ENCODE data around the gene EXOSC2. TPM values are rescaled to one million over a fixed set of nuclear protein-coding genes. Genes with fewer than 3 reads are reported as not detected.

Gene EXOSC2
- total and polyA plus RNA-seq, 9 donors = 14.7 to 40.1 (median 33.1) TPM

GRCh38 chr9:130666393-130667119 lies 27.0 kb upstream of the EXOSC2 start:
- intact Hi-C loops (cut with DNase I) = no loop called here
- Histone ChIP-seq H3K27ac (no peak overlapping the region), H3K4me1 (ENCODE audit: insufficient read depth) (peaks cover 4% of the 10 kb centered on the region), H3K9me3 (no peaks in the 10 kb centered on the region), H3K36me3 (no peaks in the 10 kb centered on the region), H3K4me3 (no peak overlapping the region), H3K27me3 (peaks cover 11% of the 10 kb centered on the region)
- TF ChIP-seq CTCF (IDR thresholded peaks at IDR 0.05) (no peak), POLR2A (IDR thresholded peaks at IDR 0.05) (no peak)
- no peak for DNase-seq
- WGBS, 3 donors = 7 to 15% (median 10%) methylated on average over 49 to 60 of the region's 60 CpGs

- H3K4me1 ChIP-seq (ENCODE audit: insufficient read depth) = peaks cover 4% of the 10 kb centered on the region
- H3K4me3 ChIP-seq = no peak overlapping the region
- 70 to 87% (median 84%) methylated on average over 4 of the region's 4 CpGs for WGBS, 3 donors
- no peaks in the 10 kb centered on the region for H3K36me3 ChIP-seq
- no peak overlapping the region for H3K27ac ChIP-seq
- intact Hi-C loops (cut with DNase I) = no loop called here
- DNase-seq = no peak
- TF ChIP-seq EP300 (IDR thresholded peaks at IDR 0.05) = no peak
- TF ChIP-seq CTCF (IDR thresholded peaks at IDR 0.05) = no peak
- no peak for TF ChIP-seq POLR2A (IDR thresholded peaks at IDR 0.05)
- H3K9me3 ChIP-seq = no peaks in the 10 kb centered on the region
- H3K27me3 ChIP-seq = peaks cover 9% of the 10 kb centered on the region
Observed at GRCh38 chr9:130667120-130667435, 26.5 kb upstream of the EXOSC2 start.

- Histone ChIP-seq H3K36me3 (no peaks in the 10 kb centered on the region), H3K9me3 (no peaks in the 10 kb centered on the region), H3K4me1 (ENCODE audit: insufficient read depth) (peaks cover 4% of the 10 kb centered on the region), H3K27ac (no peak overlapping the region), H3K27me3 (peaks cover 5% of the 10 kb centered on the region), H3K4me3 (no peak overlapping the region)
- 91 to 96% (median 94%) methylated on average over 13 of the region's 13 CpGs for WGBS, 3 donors
- TF ChIP-seq EP300 (IDR thresholded peaks at IDR 0.05) (no peak), POLR2A (IDR thresholded peaks at IDR 0.05) (no peak), CTCF (IDR thresholded peaks at IDR 0.05) (no peak)
- DNase-seq = no peak
- intact Hi-C loops (cut with DNase I) = no loop called here
Observed at GRCh38 chr9:130668196-130668595, 25.4 kb upstream of the EXOSC2 start.

GRCh38 chr9:130668659-130669058 lies 24.9 kb upstream of the EXOSC2 start:
- Histone ChIP-seq H3K27ac (no peak overlapping the region), H3K9me3 (no peaks in the 10 kb centered on the region), H3K36me3 (no peaks in the 10 kb centered on the region), H3K4me1 (ENCODE audit: insufficient read depth) (peaks cover 4% of the 10 kb centered on the region), H3K27me3 (peaks cover 5% of the 10 kb centered on the region), H3K4me3 (no peak overlapping the region)
- no peak for TF ChIP-seq CTCF (IDR thresholded peaks at IDR 0.05)
- no peak for TF ChIP-seq EP300 (IDR thresholded peaks at IDR 0.05)
- TF ChIP-seq POLR2A (IDR thresholded peaks at IDR 0.05) = no peak
- intact Hi-C loops (cut with DNase I) = no loop called here
- WGBS, 3 donors = 60 to 64% (median 62%) methylated on average over 12 of the region's 12 CpGs
- DNase-seq = no peak
